Kidney (tissue), 14 donors: Measurements from ENCODE around the gene VRK1. TPM values are rescaled to one million over a fixed set of nuclear protein-coding genes. Genes with fewer than 3 reads are reported as not detected.

Experiments
- DNase-seq, 5 donors: peaks; one replicate each; pipeline ENCODE4 v3.0.0-alpha.2; 2013 to 2020
- FAIRE-seq: peaks from 2 replicates; lab custom pipeline; 2012; peaks lifted over from hg19 to GRCh38; lab: Jason Lieb, UNC
- H3K27ac ChIP-seq, 2 donors: one replicate each; pipeline ENCODE4 v1.7.0; 2013; ENCODE audit warnings: low read depth in 2 of 2, low read length in 2 of 2, inconsistent platforms in 1 of 2
- H3K27me3 ChIP-seq: one replicate; pipeline ENCODE4 v1.7.1; 2013; ENCODE audit warnings: low read length, inconsistent platforms; ENCODE audit not compliant: control insufficient read depth, insufficient read depth
- H3K36me3 ChIP-seq, 3 donors: one replicate each; pipeline versions ENCODE4 v1.7.0 to v1.7.1; 2013; ENCODE audit warnings: low read length in 3 of 3, control low read depth in 1 of 3, inconsistent platforms in 1 of 3; ENCODE audit not compliant: insufficient read depth in 3 of 3, control insufficient read depth in 2 of 3
- H3K4me1 ChIP-seq, 3 donors: one replicate each; pipeline versions ENCODE4 v1.7.0 to v1.7.1; 2013; ENCODE audit warnings: low read length in 3 of 3, inconsistent platforms in 1 of 3, low read depth in 1 of 3; ENCODE audit not compliant: control insufficient read depth in 2 of 3, insufficient read depth in 2 of 3
- H3K4me3 ChIP-seq, 3 donors: one replicate each; pipeline versions ENCODE4 v1.7.0 to v1.8.1; 2013; ENCODE audit warnings: low read length in 3 of 3, control low read depth in 1 of 3, inconsistent platforms in 1 of 3
- H3K9ac ChIP-seq, 3 donors: one replicate each; pipeline versions ENCODE4 v1.7.0 to v1.7.1; 2013; ENCODE audit warnings: low read length in 3 of 3, control low read depth in 1 of 3, inconsistent platforms in 1 of 3
- H3K9me3 ChIP-seq, 3 donors: one replicate each; pipeline versions ENCODE4 v1.7.0 to v1.7.1; 2013; ENCODE audit warnings: low read length in 3 of 3, control low read depth in 1 of 3, inconsistent platforms in 1 of 3; ENCODE audit not compliant: control insufficient read depth in 2 of 3, insufficient read depth in 1 of 3
- CTCF ChIP-seq: IDR thresholded peaks from 3 replicates; pipeline ENCODE4 v1.5.1; 2012; ENCODE audit warnings: mild to moderate bottlenecking, moderate library complexity, borderline replicate concordance; ENCODE audit not compliant: insufficient read depth; ENCODE audit errors: extremely low read depth
- intact Hi-C: fragments of 100-400 bp; cut with DNase I; formaldehyde crosslinking; loops from one replicate; pipeline ENCODE4 v1.11.1; 2022
- polyA plus RNA-seq: library from polyadenylated mRNA; stranded (reverse); fragments of 350-450 nt; fragmentation: Illumina TruSeq; extraction: RNeasy Lipid Tissue Mini Kit (QIAGEN cat#74804); gene quantifications from one replicate; pipeline ENCODE4 v1.2.3, GENCODE V29; 2014; ENCODE audit warnings: low read depth, low replicate concordance; ENCODE audit not compliant: insufficient read depth
- total RNA-seq: library from RNA; stranded (reverse); fragmentation: NEBNext Ultra II Directional; extraction: Animal tissue kit (Norgen Biotek cat#: 25700); gene quantifications from one replicate; pipeline ENCODE4 v1.2.1, GENCODE V29; 2021
- donor health status: control.
- donor health status: control.
- donor health status: control.
- donor health status: control.
- donor health status: control.
- donor health status: DM: yes; HTN: yes; CAD: no.
- donor health status: Normal renal cell carcinoma (clear cell type).

Gene VRK1
- total and polyA plus RNA-seq, 2 donors from 2014 or later, result 6.6 to 15.8 TPM

GRCh38 chr14:96795109-96795828, 1.9 kb upstream of the VRK1 start:
- no peak for FAIRE-seq
- Histone ChIP-seq H3K9me3 (no peaks in the 10 kb centered on the region), H3K36me3 (no peaks in the 10 kb centered on the region), H3K27ac (no peak overlapping the region), H3K9ac (no peak overlapping the region), H3K27me3 (no peaks in the 10 kb centered on the region), H3K4me1 (peaks cover 0 to 7% (median 0%) of the 10 kb centered on the region in 3 donors), H3K4me3 (no peak overlapping the region)
- intact Hi-C loops, result no loop called here
- DNase-seq, result peak in 1 of 5 donors; percentile 46
- no peak for TF ChIP-seq CTCF

GRCh38 chr14:96797582-96798349, 584 bp downstream of the VRK1 start:
- Histone ChIP-seq H3K27me3 (no peaks in the 10 kb centered on the region), H3K9me3 (no peaks in the 10 kb centered on the region), H3K36me3 (no peaks in the 10 kb centered on the region), H3K9ac (peak overlapping the region in 1 of 3 donors; percentile 42), H3K4me1 (peaks cover 0 to 7% (median 0%) of the 10 kb centered on the region in 3 donors), H3K4me3 (peak overlapping the region; percentile 32 to 78 (median 69)), H3K27ac (no peak overlapping the region)
- TF ChIP-seq CTCF, result no peak
- FAIRE-seq (no peak), DNase-seq (peak; percentile 23 to 82 (median 30))
- intact Hi-C loops, result no loop called here

GRCh38 chr14:96798956-96799355, 1.8 kb downstream of the VRK1 start:
- intact Hi-C loops, result no loop called here
- H3K27me3 ChIP-seq, result no peaks in the 10 kb centered on the region

More at GRCh38 chr14:96798956-96799355, 1.8 kb downstream of the VRK1 start:
- Histone ChIP-seq H3K9ac (no peak overlapping the region), H3K4me3 (no peak overlapping the region), H3K9me3 (no peaks in the 10 kb centered on the region), H3K27ac (no peak overlapping the region), H3K36me3 (no peaks in the 10 kb centered on the region), H3K4me1 (peaks cover 0 to 7% (median 0%) of the 10 kb centered on the region in 3 donors)
- no peak for DNase-seq
- TF ChIP-seq CTCF, result no peak
- no peak for FAIRE-seq
